Panc1 (cell line): ENCODE measurements around the gene ARHGEF10L. TPM values are rescaled to one million over a fixed set of nuclear protein-coding genes. Genes with fewer than 3 reads are reported as not detected.

Experiments
- ATAC-seq: fragments of 200-7000 bp; cut with Tn5 transposase; 2 replicates; pipeline ENCODE4 v1.9.1; 2020; ENCODE audit warnings: mild to moderate bottlenecking, moderate library complexity
- BruUV-seq: library from RNA; stranded (reverse); fragments of 400-500 nt; replicated peaks from 2 replicates; lab custom pipeline; 2021; lab: Mats Ljungman, UMichigan
- CTCF ChIA-PET: fragments of 300-600 bp; sonication (Branson Sonifier 250); formaldehyde crosslinking; loops from one replicate; lab custom pipeline; 2022; ENCODE audit warnings: antibody characterized with exemption; lab: Charles Lee
- POLR2A ChIA-PET: fragments of 300-600 bp; sonication (Branson Sonifier 250); formaldehyde crosslinking; loops from one replicate; lab custom pipeline; 2022; ENCODE audit warnings: antibody characterized with exemption; lab: Charles Lee
- DNase-seq: peaks from one replicate; pipeline ENCODE4 v3.0.0-alpha.2; 2010; ENCODE audit warnings: low read depth, low spot score
- H3K27ac ChIP-seq: 2 replicates; pipeline ENCODE4 v1.5.1; 2011; ENCODE audit warnings: mild to moderate bottlenecking, low read length, inconsistent platforms
- H3K27me3 ChIP-seq: fragments of 200-500 bp; sonication (Bioruptor generic); 2 replicates; pipeline ENCODE4 v1.6.0; 2014; ENCODE audit warnings: low read length, inconsistent platforms; ENCODE audit not compliant: control insufficient read depth, insufficient read depth
- H3K36me3 ChIP-seq: fragments of 200-500 bp; sonication (Bioruptor generic); 2 replicates; pipeline ENCODE4 v1.5.1; 2014; ENCODE audit warnings: inconsistent platforms, mild to moderate bottlenecking, low read length, moderate library complexity; ENCODE audit not compliant: control insufficient read depth, insufficient read depth
- H3K4me1 ChIP-seq: 2 replicates; pipeline ENCODE4 v1.5.1; 2011; ENCODE audit warnings: inconsistent platforms, mild to moderate bottlenecking, low read length, moderate library complexity; ENCODE audit not compliant: control insufficient read depth, insufficient read depth
- H3K4me3 ChIP-seq, 2 experiments: 2 replicates each; pipeline ENCODE4 v1.5.1; 2011 to 2012; ENCODE audit warnings: low read depth in 2 of 2, low read length in 2 of 2, mild to moderate bottlenecking in 2 of 2, inconsistent platforms in 1 of 2, moderate library complexity in 1 of 2
- H3K9me3 ChIP-seq: fragments of 200-500 bp; sonication (Bioruptor generic); 2 replicates; pipeline ENCODE4 v1.5.1; 2014; ENCODE audit warnings: low read depth, mild to moderate bottlenecking, inconsistent platforms, low read length, moderate library complexity; ENCODE audit not compliant: control insufficient read depth, insufficient read depth
- CTCF ChIP-seq: fragments of 450-650 bp; IDR thresholded peaks from 2 replicates; pipeline ENCODE4 v1.5.1; 2017; ENCODE audit warnings: mild to moderate bottlenecking
- POLR2AphosphoS5 ChIP-seq: IDR thresholded peaks from 2 replicates; pipeline ENCODE4 v1.6.1; 2012; ENCODE audit warnings: mild to moderate bottlenecking, low read depth, low read length, moderate library complexity
- SIN3A ChIP-seq: IDR thresholded peaks from 2 replicates; pipeline ENCODE4 v1.6.1; 2012; ENCODE audit warnings: low read depth, mild to moderate bottlenecking, low read length, moderate library complexity, borderline replicate concordance; ENCODE audit not compliant: insufficient read depth
- TCF7L2 ChIP-seq: IDR thresholded peaks from 2 replicates; pipeline ENCODE4 v1.6.1; 2011; ENCODE audit warnings: mild to moderate bottlenecking, low read depth, low read length, inconsistent platforms
- in situ Hi-C: cut with HindIII; loops from 2 replicates; pipeline ENCODE4 v1.10.0; 2016; ENCODE audit warnings: low sequenced_read_pairs, low pct_unique_long_range_greater_than_20kb
- intact Hi-C: fragments of 100-400 bp; cut with micrococcal nuclease; formaldehyde crosslinking; loops from one replicate; pipeline ENCODE4 v1.10.0; 2022; ENCODE audit not compliant: unreplicated experiment
- total RNA-seq: library from RNA; stranded (reverse); gene quantifications from one replicate; pipeline ENCODE4 v1.2.1, GENCODE V29; 2021; ENCODE audit not compliant: unreplicated experiment
- TF ChIP-seq, protein P1 (sequence below), 2 experiments: IDR thresholded peaks; 2 replicates each; pipeline ENCODE4 v1.6.1; 2011 to 2012; ENCODE audit warnings: low read depth in 2 of 2, control low read depth in 1 of 2, low read length in 1 of 2, mild to moderate bottlenecking in 1 of 2, moderate library complexity in 1 of 2; ENCODE audit not compliant: insufficient read depth in 1 of 2

Gene ARHGEF10L
- total RNA-seq, 1 experiment from 2014 or later, result 5.9 TPM

- in situ Hi-C loops, result no loop called here
- no peak for DNase-seq
- Histone ChIP-seq H3K4me3 (no peak overlapping the region), H3K36me3 (no peaks in the 10 kb centered on the region), H3K4me1 (no peaks in the 10 kb centered on the region), H3K27me3 (no peaks in the 10 kb centered on the region), H3K9me3 (no peaks in the 10 kb centered on the region), H3K27ac (no peak overlapping the region)
- intact Hi-C loops, result no loop called here
- ATAC-seq, result no peak
- ChIA-PET POLR2A (interaction anchor here (0.5 kb wide), 1 partner anchor 205 kb away, joined by 3 read pairs; no protein-coding TSS in a partner anchor), CTCF (no interaction called here)
- TF ChIP-seq, protein P1, sequence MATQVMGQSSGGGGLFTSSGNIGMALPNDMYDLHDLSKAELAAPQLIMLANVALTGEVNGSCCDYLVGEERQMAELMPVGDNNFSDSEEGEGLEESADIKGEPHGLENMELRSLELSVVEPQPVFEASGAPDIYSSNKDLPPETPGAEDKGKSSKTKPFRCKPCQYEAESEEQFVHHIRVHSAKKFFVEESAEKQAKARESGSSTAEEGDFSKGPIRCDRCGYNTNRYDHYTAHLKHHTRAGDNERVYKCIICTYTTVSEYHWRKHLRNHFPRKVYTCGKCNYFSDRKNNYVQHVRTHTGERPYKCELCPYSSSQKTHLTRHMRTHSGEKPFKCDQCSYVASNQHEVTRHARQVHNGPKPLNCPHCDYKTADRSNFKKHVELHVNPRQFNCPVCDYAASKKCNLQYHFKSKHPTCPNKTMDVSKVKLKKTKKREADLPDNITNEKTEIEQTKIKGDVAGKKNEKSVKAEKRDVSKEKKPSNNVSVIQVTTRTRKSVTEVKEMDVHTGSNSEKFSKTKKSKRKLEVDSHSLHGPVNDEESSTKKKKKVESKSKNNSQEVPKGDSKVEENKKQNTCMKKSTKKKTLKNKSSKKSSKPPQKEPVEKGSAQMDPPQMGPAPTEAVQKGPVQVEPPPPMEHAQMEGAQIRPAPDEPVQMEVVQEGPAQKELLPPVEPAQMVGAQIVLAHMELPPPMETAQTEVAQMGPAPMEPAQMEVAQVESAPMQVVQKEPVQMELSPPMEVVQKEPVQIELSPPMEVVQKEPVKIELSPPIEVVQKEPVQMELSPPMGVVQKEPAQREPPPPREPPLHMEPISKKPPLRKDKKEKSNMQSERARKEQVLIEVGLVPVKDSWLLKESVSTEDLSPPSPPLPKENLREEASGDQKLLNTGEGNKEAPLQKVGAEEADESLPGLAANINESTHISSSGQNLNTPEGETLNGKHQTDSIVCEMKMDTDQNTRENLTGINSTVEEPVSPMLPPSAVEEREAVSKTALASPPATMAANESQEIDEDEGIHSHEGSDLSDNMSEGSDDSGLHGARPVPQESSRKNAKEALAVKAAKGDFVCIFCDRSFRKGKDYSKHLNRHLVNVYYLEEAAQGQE (IDR thresholded peaks at IDR 0.05; ENCODE audit: insufficient read depth in 1 of 2, low read depth in 2 of 2, low read length in 1 of 2), result no peak
- no peak for TF ChIP-seq POLR2AphosphoS5
- no peak for TF ChIP-seq SIN3A
- TF ChIP-seq CTCF, result no peak
- TF ChIP-seq TCF7L2, result no peak
- BruUV-seq, result no TSS peak
Observed at GRCh38 chr1:17612831-17613230, 73.3 kb downstream of the ARHGEF10L start.

- intact Hi-C loops (no loop called here), in situ Hi-C loops (no loop called here)
- POLR2A ChIA-PET, result no interaction called here
- ATAC-seq (no peak), DNase-seq (no peak)
- Histone ChIP-seq H3K27ac (no peak overlapping the region), H3K4me3 (no peak overlapping the region), H3K27me3 (no peaks in the 10 kb centered on the region), H3K4me1 (no peaks in the 10 kb centered on the region), H3K9me3 (no peaks in the 10 kb centered on the region), H3K36me3 (no peaks in the 10 kb centered on the region)
- no peak for TF ChIP-seq CTCF
- no peak for TF ChIP-seq TCF7L2
- no peak for TF ChIP-seq SIN3A
- TF ChIP-seq POLR2AphosphoS5, result no peak
- TF ChIP-seq, protein P1 (IDR thresholded peaks at IDR 0.05; ENCODE audit: insufficient read depth in 1 of 2, low read depth in 2 of 2, low read length in 1 of 2), result no peak
- CTCF ChIA-PET, result no interaction called here
- BruUV-seq, result no TSS peak
Observed at GRCh38 chr1:17614586-17614985, 75.1 kb downstream of the ARHGEF10L start.
